Measurements from ENCODE around the gene RIMS3. TPM values are rescaled to one million over a fixed set of nuclear protein-coding genes. Genes with fewer than 3 reads are reported as not detected.
A peak's percentile ranks its signal among the peaks of the same experiment; 100 is the strongest.

RIMS3 gene
- total RNA-seq, 1 donor, result 6.2 TPM

- H3K4me1 ChIP-seq (ENCODE audit: insufficient read depth, low read length), result peaks cover 5% of the 10 kb centered on the region
- H3K27me3 ChIP-seq (ENCODE audit: insufficient read depth, low read length), result no peaks in the 10 kb centered on the region
Measured at GRCh38 chr1:40699787-40700186, 34.3 kb upstream of the RIMS3 start.

GRCh38 chr1:40697436-40697835 lies 32.0 kb upstream of the RIMS3 start:
- H3K27me3 ChIP-seq (ENCODE audit: insufficient read depth, low read length), result no peaks in the 10 kb centered on the region
- no peak for DNase-seq (ENCODE audit: insufficient read length, low spot score, missing footprints)
- peaks cover 11% of the 10 kb centered on the region for H3K4me1 ChIP-seq (ENCODE audit: insufficient read depth, low read length)
- H3K79me2 ChIP-seq (ENCODE audit: insufficient read depth, low read length), result peaks cover 99% of the 10 kb centered on the region
- no peaks in the 10 kb centered on the region for H3K9me3 ChIP-seq (ENCODE audit: low read depth, low read length)
- no peak for TF ChIP-seq CTCF (IDR thresholded peaks at IDR 0.05; ENCODE audit: extremely low read depth, low read depth, low read length)
- H3K4me3 ChIP-seq (ENCODE audit: insufficient read depth, low read length), result no peak overlapping the region
- H3K4me2 ChIP-seq (ENCODE audit: insufficient read depth, low read length), result no peak overlapping the region
- no peak overlapping the region for H2AFZ ChIP-seq (ENCODE audit: low read length)
- H3K27ac ChIP-seq (ENCODE audit: low read depth, low read length), result no peak overlapping the region
- H4K20me1 ChIP-seq (ENCODE audit: insufficient read depth, low read length), result peaks cover 7% of the 10 kb centered on the region
- H3K36me3 ChIP-seq (ENCODE audit: insufficient read depth, low read length), result peaks cover 5% of the 10 kb centered on the region

More at GRCh38 chr1:40699787-40700186, 34.3 kb upstream of the RIMS3 start:
- peaks cover 97% of the 10 kb centered on the region for H3K79me2 ChIP-seq (ENCODE audit: insufficient read depth, low read length)
- H2AFZ ChIP-seq (ENCODE audit: low read length), result no peak overlapping the region
- H3K36me3 ChIP-seq (ENCODE audit: insufficient read depth, low read length), result peaks cover 5% of the 10 kb centered on the region
- H4K20me1 ChIP-seq (ENCODE audit: insufficient read depth, low read length), result peaks cover 9% of the 10 kb centered on the region
- H3K9me3 ChIP-seq (ENCODE audit: low read depth, low read length), result no peaks in the 10 kb centered on the region
- H3K4me2 ChIP-seq (ENCODE audit: insufficient read depth, low read length), result no peak overlapping the region
- peak overlapping the region; percentile 2 for H3K27ac ChIP-seq (ENCODE audit: low read depth, low read length)
- TF ChIP-seq CTCF (IDR thresholded peaks at IDR 0.05; ENCODE audit: extremely low read depth, low read depth, low read length), result no peak
- no peak for DNase-seq (ENCODE audit: insufficient read length, low spot score, missing footprints)
- H3K4me3 ChIP-seq (ENCODE audit: insufficient read depth, low read length), result no peak overlapping the region

- no peak overlapping the region for H3K4me3 ChIP-seq (ENCODE audit: insufficient read depth, low read length)
- peaks cover 97% of the 10 kb centered on the region for H3K79me2 ChIP-seq (ENCODE audit: insufficient read depth, low read length)
- H3K4me2 ChIP-seq (ENCODE audit: insufficient read depth, low read length), result no peak overlapping the region
- peaks cover 14% of the 10 kb centered on the region for H3K4me1 ChIP-seq (ENCODE audit: insufficient read depth, low read length)
- TF ChIP-seq CTCF (IDR thresholded peaks at IDR 0.05; ENCODE audit: extremely low read depth, low read depth, low read length), result no peak
- no peak overlapping the region for H3K27ac ChIP-seq (ENCODE audit: low read depth, low read length)
- H4K20me1 ChIP-seq (ENCODE audit: insufficient read depth, low read length), result no peaks in the 10 kb centered on the region
- H3K9me3 ChIP-seq (ENCODE audit: low read depth, low read length), result no peaks in the 10 kb centered on the region
- no peak overlapping the region for H2AFZ ChIP-seq (ENCODE audit: low read length)
- no peaks in the 10 kb centered on the region for H3K27me3 ChIP-seq (ENCODE audit: insufficient read depth, low read length)
- DNase-seq (ENCODE audit: insufficient read length, low spot score, missing footprints), result no peak
- peaks cover 5% of the 10 kb centered on the region for H3K36me3 ChIP-seq (ENCODE audit: insufficient read depth, low read length)
Measured at GRCh38 chr1:40696294-40696693, 30.8 kb upstream of the RIMS3 start.

- Histone ChIP-seq H3K4me2 (ENCODE audit: insufficient read depth, low read length) (no peak overlapping the region), H3K4me3 (ENCODE audit: insufficient read depth, low read length) (no peak overlapping the region)
- TF ChIP-seq CTCF (IDR thresholded peaks at IDR 0.05; ENCODE audit: extremely low read depth, low read depth, low read length), result no peak
Measured at GRCh38 chr1:40694353-40694874, 28.9 kb upstream of the RIMS3 start.

More at GRCh38 chr1:40694353-40694874, 28.9 kb upstream of the RIMS3 start:
- peaks cover 20% of the 10 kb centered on the region for H3K4me1 ChIP-seq (ENCODE audit: insufficient read depth, low read length)
- H3K27ac ChIP-seq (ENCODE audit: low read depth, low read length), result no peak overlapping the region
- H3K27me3 ChIP-seq (ENCODE audit: insufficient read depth, low read length), result no peaks in the 10 kb centered on the region
- H3K36me3 ChIP-seq (ENCODE audit: insufficient read depth, low read length), result peaks cover 5% of the 10 kb centered on the region
- H3K9me3 ChIP-seq (ENCODE audit: low read depth, low read length), result no peaks in the 10 kb centered on the region
- H3K79me2 ChIP-seq (ENCODE audit: insufficient read depth, low read length), result peaks cover 95% of the 10 kb centered on the region
- no peak for DNase-seq (ENCODE audit: insufficient read length, low spot score, missing footprints)
- H2AFZ ChIP-seq (ENCODE audit: low read length), result no peak overlapping the region
- peaks cover 9% of the 10 kb centered on the region for H4K20me1 ChIP-seq (ENCODE audit: insufficient read depth, low read length)
